CD4-positive, alpha-beta T cell treated with Interleukin-15 for 4 hours (primary cell): ENCODE measurements around the gene COPE.

Experiments used
- DNase-seq: peaks from one replicate; pipeline ENCODE4 v3.0.0-alpha.2; 2020; ENCODE audit warnings: low spot score

COPE gene

DNA sequence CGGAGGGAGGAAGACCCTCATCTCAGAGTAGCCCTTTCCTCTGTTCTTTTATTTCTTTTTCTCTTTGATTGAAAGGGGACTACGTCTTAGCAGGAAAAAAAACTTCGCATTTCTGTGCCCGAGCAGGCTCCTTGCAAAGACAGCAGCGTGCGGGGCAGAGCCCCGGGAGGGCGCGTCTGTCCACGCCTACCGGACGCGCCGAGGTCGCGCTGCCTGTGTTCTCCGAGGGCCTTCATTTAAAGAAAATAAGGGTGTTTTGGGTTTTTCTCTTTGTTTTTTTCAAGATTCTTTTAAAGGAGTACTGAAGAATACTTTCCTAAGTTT is 52.4 kb downstream of the COPE start:
- DNase-seq = no peak

DNA sequence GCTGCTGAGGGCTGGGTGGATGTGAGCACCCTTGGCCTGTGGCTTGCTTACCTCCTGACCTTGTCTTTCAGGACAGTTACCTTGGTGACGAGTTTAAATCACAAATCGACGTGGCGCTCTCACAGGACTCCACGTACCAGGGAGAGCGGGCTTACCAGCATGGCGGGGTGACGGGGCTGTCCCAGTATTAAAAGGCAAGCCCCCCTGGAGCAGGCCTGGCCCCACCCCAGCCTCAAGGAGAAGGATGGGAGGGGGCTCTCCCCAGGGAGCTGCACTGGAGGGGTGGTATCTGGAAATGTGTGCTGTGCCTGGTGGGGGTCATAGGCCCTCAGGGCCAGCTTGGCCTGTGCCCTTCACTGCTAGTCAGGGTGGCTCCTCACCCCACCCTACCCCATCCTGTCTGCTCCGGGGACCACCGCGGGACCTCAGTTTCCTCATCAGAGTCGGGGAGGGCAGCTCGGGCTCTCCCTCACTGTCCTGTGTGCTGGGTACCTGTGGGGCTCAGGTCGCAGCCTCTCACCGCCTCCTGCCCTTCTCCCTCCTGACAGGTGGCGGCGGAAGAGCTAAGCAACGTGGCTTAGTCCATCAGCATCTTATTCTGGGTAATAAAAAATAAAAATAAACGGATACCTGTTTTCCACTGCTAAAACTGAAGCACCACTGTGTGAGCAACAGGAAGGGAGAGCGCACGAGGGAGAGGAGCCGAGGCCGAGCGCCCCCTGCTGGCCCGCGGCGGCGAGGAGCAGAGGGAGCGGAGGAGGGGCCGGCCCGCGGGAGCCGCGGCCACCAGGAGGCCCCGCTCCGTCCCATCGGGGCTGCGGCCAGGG is 53.0 kb downstream of the COPE start:
- DNase-seq = peak; percentile 49

DNA sequence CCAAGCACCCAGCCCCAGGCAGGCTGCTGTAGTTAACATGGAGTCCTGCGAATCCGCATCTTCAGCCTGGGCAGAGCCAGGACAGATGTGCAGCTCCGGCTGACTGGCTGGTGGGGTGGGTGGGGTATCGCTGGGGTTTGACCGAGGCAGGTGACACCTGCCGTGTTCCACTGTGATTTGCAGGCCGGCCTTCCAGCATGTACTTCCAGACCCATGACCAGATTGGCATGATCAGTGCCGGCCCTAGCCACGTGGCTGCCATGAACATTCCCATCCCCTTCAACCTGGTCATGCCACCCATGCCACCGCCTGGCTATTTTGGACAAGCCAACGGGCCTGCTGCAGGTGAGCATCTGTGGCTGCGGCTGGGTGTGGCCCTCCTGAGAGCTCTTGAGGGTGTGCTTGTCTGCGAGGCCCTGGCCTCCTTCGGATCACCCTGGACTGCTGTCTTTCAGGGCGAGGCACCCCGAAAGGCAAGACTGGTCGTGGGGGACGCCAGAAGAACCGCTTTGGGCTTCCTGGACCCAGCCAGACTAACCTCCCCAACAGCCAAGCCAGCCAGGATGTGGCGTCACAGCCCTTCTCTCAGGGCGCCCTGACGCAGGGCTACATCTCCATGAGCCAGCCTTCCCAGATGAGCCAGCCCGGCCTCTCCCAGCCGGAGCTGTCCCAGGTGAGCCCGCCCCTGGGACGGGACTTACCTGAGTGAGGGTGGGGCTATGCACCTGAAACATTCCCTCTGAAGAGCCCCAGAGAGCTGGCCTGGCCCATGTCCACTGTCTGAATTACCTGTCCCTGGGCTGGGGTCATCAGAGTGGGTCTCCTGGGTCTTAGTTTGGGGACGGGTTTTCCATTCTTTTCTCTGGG is 53.8 kb downstream of the COPE start:
- DNase-seq = no peak

DNA sequence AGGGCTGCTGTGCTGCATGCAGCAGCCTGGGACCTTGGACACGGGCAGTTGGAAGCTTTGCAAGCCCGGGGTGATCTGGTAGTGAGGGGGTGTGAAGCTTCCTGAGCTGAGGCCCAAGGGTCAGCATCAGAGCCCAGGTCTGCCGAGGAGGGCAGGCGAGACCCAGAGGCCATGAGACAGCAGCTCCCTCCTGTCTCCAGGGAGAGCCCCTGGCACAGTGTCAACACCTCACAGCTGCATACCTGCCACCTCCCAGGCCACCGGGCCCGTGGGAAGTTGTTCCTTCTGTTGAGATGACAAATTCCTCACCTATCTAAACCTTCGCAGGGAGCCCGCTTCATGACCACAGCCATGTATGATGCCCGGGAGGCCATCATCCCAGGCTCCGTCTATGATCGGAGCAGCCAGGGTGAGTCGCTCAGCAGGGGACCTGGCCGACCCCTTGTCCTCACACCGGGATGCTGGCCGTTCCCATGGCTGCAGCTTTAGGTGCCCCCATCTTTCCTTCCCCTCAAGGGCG is 55.3 kb downstream of the COPE start:
- DNase-seq = no peak

DNA sequence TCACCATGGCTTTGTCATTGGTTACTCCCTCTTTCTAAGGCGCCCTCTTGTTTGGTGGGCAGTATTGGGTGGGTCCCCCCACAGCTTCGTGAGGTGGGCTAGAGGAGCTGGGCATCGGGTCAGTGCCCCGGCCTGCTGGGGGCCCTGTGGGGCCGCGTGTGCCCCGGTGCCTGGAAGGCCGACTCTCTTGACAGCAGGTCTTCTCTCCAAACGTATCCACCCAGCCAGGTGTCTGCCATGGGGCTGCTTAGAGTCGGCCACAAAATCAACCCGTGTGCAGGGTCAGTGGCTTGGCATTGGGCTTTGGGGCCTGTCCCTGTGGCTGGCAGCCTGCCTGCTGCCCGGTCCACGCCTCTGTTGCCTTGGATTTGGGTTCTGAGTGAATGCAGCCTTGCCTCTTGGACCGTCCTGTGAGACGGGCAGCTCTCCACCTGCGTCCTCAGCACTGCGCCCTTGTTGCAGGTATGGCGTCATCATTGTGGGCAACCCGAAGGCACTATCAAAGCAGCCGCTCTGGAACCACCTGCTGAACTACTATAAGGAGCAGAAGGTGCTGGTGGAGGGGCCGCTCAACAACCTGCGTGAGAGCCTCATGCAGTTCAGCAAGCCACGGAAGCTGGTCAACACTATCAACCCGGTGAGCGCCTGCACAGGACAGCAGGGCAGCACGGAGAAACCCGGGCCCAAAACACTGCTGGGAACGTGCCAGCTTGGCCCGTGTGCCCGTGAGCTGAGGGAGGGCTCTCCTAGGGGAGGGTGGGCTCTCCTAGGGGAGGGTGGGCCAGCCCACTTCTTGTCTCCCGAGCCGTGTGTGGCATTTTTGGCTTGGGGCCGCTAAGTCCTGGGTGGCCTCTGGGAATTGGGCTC is 56.0 kb downstream of the COPE start:
- no peak for DNase-seq

DNA sequence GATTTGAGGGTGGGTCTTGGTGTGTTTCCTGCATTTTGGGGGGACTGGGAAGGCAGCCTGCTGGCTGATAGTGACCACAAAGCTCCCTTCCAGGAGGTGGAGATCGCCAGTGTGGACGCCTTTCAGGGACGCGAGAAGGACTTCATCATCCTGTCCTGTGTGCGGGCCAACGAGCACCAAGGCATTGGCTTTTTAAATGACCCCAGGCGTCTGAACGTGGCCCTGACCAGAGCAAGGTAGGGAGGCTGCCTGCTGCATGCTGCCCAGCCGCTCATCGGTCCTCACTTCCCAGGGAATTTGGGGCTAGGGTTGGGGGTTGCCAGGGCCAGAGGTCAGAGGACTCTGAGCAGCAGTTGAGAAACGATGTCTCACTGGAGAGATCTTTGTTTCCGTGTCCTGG is 57.3 kb downstream of the COPE start:
- no peak for DNase-seq

DNA sequence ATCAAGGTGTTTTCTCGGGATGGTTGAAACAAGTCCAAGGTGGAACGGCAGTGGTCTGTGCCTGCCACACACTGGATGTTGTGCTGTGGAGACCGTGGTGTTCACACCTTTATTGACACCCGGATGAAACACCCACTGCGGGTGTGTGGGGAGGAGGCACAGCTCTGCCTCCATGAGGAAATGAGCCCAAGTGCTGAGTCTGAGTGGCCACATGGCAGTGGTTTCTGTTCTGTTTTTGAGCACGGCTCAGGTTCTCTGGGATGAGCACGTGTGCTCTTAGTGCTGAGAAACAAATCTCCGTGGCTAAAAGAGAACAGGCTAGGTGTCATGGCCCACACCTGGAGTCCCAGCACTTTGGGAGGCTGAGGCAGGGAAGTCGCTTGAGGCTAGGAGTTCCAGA is 58.0 kb downstream of the COPE start:
- DNase-seq = no peak

DNA sequence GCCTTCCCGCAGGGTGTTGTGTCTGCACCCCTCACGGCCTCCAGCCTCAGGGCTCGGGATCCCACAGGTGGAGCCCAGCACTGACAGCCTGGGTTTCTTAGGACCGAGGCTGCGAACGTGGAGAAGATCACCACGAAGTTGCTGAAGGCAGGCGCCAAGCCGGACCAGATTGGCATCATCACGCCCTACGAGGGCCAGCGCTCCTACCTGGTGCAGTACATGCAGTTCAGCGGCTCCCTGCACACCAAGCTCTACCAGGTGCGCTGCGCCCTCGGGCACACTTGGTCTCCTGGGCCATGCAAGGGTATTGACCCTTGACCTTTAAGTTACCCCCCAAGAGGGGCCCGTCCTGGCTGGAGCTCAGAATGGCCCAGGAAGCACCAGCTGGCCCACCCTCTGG is 58.5 kb downstream of the COPE start:
- DNase-seq = no peak

DNA sequence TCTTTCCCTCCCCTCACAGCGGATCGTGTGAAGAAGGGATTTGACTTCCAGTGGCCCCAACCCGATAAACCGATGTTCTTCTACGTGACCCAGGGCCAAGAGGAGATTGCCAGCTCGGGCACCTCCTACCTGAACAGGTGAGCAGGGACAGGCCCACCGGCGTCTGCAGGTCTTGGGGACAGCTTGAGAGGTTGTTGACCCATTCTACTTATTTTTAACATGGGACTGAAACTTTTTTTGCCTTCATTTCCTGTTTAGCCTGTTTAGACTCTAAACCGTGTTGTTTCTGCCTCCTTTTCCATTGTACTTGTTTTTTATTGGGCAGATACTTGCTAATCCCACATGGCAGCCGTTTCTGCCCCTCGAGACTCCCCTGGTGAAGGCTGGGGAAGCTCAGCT is 58.9 kb downstream of the COPE start:
- DNase-seq = no peak

DNA sequence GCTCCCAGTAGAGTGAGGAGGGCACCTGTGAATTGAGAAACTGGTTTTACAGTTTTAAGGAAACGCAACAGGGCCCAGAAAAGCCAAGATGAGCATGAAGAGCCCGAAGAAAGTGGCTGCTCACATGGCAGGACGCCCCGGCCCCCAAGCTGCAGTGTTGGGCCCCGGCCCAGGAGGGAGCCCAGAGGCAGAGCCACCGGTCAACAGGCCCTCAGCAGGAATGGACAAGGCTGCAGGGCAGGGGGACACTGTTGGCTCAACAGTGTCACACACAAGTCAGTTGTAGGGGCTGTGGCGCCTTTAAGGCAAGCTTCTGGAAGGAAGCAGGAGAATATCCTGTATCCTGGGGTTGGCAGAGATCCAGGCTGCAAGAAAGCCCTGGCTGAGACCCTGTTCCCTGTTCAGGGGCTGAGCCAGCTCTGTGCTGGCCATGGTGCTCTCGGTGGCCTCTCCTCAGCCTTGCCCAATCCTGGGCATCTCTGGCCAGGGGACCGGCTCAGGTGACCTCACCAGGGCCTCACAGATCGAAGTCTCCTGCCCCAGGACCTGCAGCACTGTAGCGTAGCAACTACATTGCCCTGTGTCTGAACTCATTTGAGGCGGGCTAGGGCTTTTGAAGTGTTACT is 59.4 kb downstream of the COPE start:
- no peak for DNase-seq

DNA sequence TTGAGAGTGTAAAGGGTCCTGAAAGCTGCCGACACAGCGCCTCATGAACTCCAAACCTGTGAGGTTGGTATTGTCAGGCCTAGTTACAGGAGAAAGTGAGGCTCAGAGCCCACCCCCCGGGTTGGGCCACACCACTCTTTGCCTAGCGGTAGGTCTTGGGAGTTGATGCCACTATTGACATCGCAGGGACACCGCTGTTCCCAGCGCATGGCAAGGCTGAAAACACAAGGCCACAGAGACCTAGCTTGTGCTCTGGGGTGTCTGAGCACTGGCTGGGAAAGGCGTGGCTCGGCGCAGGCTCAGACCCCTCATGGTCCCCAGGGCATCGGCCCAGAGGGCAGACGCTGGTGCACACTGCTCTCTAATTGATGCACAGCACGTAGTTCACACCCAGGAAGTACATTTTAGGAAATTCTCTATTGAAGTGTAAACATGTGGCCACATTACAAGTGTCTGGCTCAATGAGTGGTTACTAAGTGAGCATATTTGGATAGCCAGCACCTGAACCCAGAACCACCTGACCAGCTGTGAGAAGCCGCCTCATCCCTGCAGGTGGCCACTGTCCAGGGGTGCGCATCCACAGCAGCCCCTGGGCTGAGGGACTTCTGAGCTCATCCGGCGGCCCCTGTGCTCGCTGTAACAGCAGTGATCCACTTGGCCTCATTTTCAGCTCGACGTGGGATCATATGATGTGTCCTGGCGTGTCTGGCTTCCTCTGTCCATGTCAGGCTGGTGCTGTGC is 60.1 kb downstream of the COPE start:
- no peak for DNase-seq

DNA sequence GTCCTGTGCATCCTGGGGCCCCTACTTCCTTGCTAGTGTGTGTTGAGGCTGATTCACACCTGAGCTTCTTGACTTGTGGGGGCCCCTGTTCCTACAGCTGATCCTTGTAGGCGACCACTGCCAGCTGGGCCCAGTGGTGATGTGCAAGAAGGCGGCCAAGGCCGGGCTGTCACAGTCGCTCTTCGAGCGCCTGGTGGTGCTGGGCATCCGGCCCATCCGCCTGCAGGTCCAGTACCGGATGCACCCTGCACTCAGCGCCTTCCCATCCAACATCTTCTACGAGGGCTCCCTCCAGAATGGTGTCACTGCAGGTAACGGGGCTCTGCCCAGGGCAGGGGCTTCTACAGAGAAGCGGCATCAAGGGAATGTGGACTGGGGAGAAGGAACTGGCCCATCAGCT is 62.0 kb downstream of the COPE start:
- DNase-seq = no peak

DNA sequence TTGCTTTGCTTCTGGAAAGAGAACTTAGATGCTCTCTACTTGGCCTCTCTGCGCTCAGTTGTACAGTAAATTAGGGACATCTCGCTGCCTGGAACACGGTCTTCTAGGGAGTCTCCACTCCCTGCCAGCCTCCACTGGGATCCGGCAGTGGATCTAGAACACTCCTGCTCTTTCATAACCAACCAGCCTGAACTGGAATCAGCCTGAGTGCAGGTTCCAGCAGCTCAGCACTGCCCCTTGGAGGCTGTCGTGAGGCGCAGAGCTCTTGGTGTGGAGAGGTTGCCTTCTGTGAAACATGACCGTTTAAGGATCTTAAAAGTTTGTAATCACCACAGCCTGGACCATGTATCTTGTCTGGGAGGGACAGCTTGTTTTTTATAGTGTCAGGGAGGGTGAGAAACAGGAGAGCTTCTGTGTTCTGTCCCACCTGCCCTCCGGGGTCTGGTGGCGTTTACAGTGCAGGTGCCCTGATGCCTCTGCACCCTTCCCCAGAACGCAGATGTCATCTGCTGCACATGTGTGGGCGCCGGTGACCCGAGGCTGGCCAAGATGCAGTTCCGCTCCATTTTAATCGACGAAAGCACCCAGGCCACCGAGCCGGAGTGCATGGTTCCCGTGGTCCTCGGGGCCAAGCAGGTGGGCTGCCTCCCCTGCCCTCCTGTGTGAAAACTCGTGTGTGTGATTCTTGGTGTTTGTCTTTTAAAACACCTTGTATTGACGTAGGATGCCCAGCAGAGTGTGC is 62.6 kb downstream of the COPE start:
- no peak for DNase-seq

DNA sequence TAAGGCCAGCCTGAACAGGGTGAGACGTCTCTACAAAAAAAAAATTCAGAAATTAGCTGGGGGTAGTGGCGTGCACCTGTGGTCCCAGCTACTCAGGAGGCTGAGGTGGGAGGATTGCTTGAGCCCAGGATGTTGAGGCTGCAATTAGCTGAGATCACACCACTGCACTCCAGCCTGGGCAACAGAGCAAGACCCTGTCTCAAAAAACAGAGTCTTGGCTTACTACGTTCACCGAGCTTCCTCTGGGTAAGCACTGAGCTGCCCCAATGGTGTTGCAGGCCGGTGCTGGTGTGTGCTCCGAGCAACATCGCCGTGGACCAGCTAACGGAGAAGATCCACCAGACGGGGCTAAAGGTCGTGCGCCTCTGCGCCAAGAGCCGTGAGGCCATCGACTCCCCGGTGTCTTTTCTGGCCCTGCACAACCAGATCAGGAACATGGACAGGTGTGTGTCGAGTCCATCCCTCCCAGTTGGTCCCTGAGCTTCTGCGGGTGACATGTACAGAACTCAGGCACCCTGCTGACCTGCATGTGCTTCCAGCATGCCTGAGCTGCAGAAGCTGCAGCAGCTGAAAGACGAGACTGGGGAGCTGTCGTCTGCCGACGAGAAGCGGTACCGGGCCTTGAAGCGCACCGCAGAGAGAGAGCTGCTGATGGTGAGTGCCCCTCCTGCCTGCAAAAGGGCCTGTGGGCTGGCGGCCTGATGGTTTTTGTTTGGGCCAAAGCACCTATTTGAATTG is 63.4 kb downstream of the COPE start:
- DNase-seq = no peak

DNA sequence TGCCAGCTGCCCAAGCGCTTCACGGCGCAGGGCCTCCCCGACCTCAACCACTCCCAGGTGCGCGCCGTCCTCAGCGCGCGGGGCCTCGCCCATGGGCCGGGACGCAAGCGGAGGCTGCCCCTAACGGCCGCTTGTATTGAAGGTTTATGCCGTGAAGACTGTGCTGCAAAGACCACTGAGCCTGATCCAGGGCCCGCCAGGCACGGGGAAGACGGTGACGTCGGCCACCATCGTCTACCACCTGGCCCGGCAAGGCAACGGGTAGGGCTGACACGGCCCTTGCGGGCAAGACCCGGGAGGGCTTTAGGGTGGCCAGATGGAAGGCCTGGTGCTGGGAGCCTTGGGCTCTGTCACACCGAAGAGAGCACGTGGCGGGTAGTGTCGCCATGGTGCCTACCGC is 64.2 kb downstream of the COPE start:
- no peak for DNase-seq

DNA sequence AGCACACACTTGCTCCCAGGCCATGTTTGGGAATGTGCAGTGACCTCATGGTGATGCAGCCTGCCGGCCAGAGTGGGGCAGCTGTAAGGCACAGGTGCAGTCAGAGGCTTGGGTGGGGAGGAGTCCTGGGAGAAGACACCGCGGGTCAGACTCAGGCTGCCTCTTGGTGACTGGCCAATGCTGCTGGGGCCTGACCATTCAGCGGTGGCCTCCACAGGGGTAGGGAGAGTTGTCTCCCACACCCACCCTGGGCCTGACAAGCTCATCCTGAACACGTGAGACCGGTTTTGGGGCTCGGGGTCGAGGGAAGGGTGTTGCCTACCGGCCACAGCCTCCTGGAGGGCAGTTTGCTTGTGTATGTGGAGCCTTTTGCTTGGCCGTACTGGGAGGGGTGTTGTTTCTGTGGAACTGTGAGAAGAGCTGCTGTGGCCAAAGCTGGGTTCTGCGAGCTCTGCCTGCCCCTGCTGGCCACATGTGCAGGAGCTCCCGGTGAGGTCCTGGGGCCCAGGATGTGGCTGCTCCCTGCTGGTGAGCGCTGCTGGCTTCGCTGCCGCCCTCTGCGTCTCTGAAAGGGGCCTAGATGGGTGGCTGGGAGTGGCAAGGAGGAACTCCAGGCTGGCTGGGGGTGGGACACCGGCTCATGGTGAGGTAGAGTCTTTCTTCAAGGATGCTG is 65.3 kb downstream of the COPE start:
- DNase-seq = no peak

DNA sequence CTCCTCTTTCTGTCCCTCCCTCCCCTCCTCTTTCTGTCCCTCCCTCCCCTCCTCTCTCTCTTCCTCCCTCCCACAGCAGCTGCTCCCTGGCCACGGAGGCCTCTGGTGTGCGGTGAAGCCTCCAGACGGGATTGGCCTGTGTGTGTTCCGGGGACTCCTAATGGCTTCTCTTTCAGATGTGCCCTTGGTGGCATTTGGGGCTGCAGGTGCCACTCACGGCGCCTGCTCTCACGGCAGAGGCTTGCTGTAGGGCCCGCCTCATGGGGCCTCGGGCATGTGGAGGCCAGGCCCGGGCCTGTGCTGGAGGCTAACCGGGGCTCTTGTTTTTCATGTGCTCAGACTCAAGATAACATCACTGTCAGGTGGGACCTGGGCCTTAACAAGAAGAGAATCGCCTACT is 66.5 kb downstream of the COPE start:
- no peak for DNase-seq

DNA sequence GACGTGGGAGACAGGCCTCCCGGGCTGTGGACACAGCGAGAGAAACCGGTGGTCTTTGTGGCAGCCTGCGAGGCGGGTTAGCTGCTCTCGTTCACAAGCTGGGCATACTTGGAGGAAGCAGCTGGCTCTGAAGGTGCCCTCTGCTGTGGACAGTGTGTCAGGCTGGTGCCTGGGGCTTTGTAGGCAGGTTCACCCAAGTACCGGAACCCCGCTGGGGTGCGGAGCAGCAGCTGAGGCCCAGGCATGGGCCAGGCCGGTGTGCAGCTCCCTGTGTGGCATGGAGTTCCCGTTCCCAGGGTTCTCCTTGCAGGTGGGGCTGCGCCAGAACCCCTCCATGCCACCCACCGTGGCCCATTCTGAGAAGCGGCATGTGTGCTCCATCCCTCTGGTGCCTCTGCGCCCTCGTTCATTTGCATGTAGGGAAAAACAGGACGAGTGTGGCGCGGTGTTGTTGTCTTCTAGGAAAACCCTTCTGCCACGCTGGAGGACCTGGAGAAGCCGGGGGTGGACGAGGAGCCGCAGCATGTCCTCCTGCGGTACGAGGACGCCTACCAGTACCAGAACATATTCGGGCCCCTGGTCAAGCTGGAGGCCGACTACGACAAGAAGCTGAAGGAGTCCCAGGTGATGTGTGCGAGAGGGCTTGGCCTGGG is 67.4 kb downstream of the COPE start:
- no peak for DNase-seq
